T-helper 22 cell (primary cell): ENCODE measurements around the gene TRIM16.
"Not testable (repeated sequence)": the region's sequence is repeated elsewhere in the genome, so short reads cannot be mapped to it uniquely, and the experiment has no call there.

Source experiments
- DNase-seq: peaks from one replicate; pipeline ENCODE4 v3.0.0-alpha.2; 2020; ENCODE audit warnings: low read depth

Gene TRIM16

GRCh38 chr17:15658296-15658695, 25.8 kb downstream of the TRIM16 start:
- no peak for DNase-seq

- no peak for DNase-seq
Measured at GRCh38 chr17:15657868-15658267, 26.2 kb downstream of the TRIM16 start.

GRCh38 chr17:15654886-15655561, 29.1 kb downstream of the TRIM16 start:
- no peak for DNase-seq

GRCh38 chr17:15654401-15654800, 29.7 kb downstream of the TRIM16 start:
- not testable (repeated sequence) for DNase-seq

- no peak for DNase-seq
Measured at GRCh38 chr17:15652960-15653359, 31.2 kb downstream of the TRIM16 start.

- no peak for DNase-seq
Measured at GRCh38 chr17:15651583-15652110, 32.5 kb downstream of the TRIM16 start.

GRCh38 chr17:15650741-15651582, 33.1 kb downstream of the TRIM16 start:
- DNase-seq, result no peak

GRCh38 chr17:15649861-15650421, 34.2 kb downstream of the TRIM16 start:
- DNase-seq, result no peak

- DNase-seq, result no peak
Measured at GRCh38 chr17:15648386-15648785, 35.7 kb downstream of the TRIM16 start.

- not testable (repeated sequence) for DNase-seq
Measured at GRCh38 chr17:15645942-15646312, 38.2 kb downstream of the TRIM16 start.

- DNase-seq, result not testable (repeated sequence)
Measured at GRCh38 chr17:15645099-15645941, 38.8 kb downstream of the TRIM16 start.

- not testable (repeated sequence) for DNase-seq
Measured at GRCh38 chr17:15642505-15643251, 41.4 kb downstream of the TRIM16 start.

- not testable (repeated sequence) for DNase-seq
Measured at GRCh38 chr17:15642014-15642413, 42.1 kb downstream of the TRIM16 start.

- DNase-seq, result not testable (repeated sequence)
Measured at GRCh38 chr17:15630930-15631453, 53.1 kb downstream of the TRIM16 start.

- DNase-seq, result not testable (repeated sequence)
Measured at GRCh38 chr17:15629991-15630390, 54.1 kb downstream of the TRIM16 start.

GRCh38 chr17:15623661-15624209, 60.4 kb downstream of the TRIM16 start:
- not testable (repeated sequence) for DNase-seq

GRCh38 chr17:15623255-15623654, 60.9 kb downstream of the TRIM16 start:
- DNase-seq, result not testable (repeated sequence)

GRCh38 chr17:15622124-15622523, 62.0 kb downstream of the TRIM16 start:
- DNase-seq, result not testable (repeated sequence)

- DNase-seq, result not testable (repeated sequence)
Measured at GRCh38 chr17:15619331-15620058, 64.6 kb downstream of the TRIM16 start, which contains the start of gene FBXW10B. FBXW10B (minus strand) TSS chr17:15619704; CDS start chr17:15619512, 192 bp downstream.

GRCh38 chr17:15616828-15617227, 67.3 kb downstream of the TRIM16 start:
- DNase-seq, result not testable (repeated sequence)
